Neuron (in vitro differentiated cells): ENCODE data around the gene DGCR8.

Experiments
- H2AFZ ChIP-seq: one replicate; pipeline ENCODE4 v1.6.1; 2013; ENCODE audit warnings: low read depth, mild to moderate bottlenecking, inconsistent platforms, low read length, moderate library complexity
- H3K27me3 ChIP-seq: one replicate; pipeline ENCODE4 v1.6.1; 2013; ENCODE audit warnings: low read length; ENCODE audit not compliant: insufficient read depth
- H3K36me3 ChIP-seq: one replicate; pipeline ENCODE4 v1.6.1; 2013; ENCODE audit warnings: low read length; ENCODE audit not compliant: insufficient read depth
- H3K4me1 ChIP-seq: one replicate; pipeline ENCODE4 v1.6.1; 2013; ENCODE audit warnings: low read length; ENCODE audit not compliant: insufficient read depth
- H3K4me3 ChIP-seq: 2 replicates; pipeline ENCODE4 v1.5.1; 2013; ENCODE audit warnings: mild to moderate bottlenecking, low read length, moderate library complexity
- H3K9me3 ChIP-seq: one replicate; pipeline ENCODE4 v1.6.1; 2013; ENCODE audit warnings: low read length

Gene DGCR8

DNA sequence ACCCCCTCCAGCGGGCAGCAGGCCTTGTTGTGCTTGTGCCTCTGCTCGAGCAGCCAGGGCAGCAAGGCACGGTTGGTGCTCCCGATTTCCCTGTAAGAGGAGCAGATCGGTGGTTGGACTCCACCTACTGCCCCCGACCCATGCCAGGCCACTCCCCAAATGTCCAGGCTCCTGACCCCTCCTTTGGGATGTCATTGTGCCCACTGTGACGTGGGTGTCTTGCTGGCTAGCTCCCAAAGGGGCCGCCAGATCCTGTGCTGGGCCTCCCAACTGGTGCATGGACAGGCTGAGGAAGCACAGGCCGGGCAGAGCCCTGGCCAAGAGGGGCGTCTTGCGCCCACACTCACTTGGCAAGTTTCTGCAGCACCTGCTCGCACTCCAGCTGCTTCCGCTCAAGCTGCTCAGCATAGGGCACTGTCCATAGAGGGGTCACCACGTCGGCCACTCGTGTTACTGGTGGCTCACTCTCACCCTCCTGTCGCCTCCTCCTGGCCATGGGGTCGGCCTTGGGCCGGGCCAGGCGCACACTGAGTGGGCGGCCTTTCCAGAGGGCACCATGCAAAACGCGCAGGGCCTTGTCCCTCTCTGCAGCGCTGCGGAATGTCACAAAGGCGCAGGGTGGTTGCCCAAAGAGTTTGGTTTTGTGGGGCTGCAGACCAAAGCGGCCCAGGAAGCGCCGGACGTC is 35.8 kb downstream of the DGCR8 start, which contains the start of gene RANBP1:
Gene RANBP1 (plus strand): TSS at position 414 of the 685 bp plus-strand sequence. CDS start 81 bp downstream, at position 495.
- Histone ChIP-seq H2AFZ (no peak within 1 kb of the TSS), H3K4me1 (peaks cover 23% of the 10 kb centered on the region), H3K4me3 (peak within 1 kb of the TSS; percentile 77), H3K36me3 (peaks cover 62% of the 10 kb centered on the region), H3K27me3 (no peaks in the 10 kb centered on the region), H3K9me3 (no peaks in the 10 kb centered on the region)

DNA sequence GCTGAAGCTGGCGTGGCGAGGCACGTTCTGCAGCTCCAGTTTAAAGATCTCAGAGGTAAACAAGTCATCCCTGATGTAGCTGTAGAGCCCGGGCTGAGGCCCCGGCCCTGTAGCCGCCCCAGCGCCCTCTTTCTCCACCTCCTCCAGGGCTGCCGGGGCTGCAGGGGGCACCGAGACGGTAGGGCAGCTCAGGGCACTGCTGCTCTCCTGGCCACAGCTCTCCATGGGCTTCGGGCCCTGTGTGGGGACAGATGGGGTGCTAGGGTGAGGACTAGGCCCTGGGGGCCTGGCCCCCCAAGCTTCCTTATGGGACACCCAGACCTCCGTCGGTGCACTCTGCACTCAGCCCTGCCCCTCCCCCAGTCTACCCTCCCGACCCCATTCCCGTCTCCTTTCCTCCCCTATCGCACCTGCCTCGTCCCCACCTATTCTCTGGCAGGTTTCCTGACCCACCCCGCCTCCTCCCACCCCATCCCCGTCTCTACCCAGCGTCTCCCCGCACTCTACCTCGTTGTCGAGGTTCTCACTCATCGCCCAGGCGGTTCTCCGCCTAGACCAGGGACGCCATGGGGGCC is 36.4 kb downstream of the DGCR8 start:
- H2AFZ ChIP-seq = no peak overlapping the region
- no peaks in the 10 kb centered on the region for H3K27me3 ChIP-seq
- peak overlapping the region; percentile 77 for H3K4me3 ChIP-seq
- peaks cover 23% of the 10 kb centered on the region for H3K4me1 ChIP-seq
- peaks cover 65% of the 10 kb centered on the region for H3K36me3 ChIP-seq
- no peaks in the 10 kb centered on the region for H3K9me3 ChIP-seq

DNA sequence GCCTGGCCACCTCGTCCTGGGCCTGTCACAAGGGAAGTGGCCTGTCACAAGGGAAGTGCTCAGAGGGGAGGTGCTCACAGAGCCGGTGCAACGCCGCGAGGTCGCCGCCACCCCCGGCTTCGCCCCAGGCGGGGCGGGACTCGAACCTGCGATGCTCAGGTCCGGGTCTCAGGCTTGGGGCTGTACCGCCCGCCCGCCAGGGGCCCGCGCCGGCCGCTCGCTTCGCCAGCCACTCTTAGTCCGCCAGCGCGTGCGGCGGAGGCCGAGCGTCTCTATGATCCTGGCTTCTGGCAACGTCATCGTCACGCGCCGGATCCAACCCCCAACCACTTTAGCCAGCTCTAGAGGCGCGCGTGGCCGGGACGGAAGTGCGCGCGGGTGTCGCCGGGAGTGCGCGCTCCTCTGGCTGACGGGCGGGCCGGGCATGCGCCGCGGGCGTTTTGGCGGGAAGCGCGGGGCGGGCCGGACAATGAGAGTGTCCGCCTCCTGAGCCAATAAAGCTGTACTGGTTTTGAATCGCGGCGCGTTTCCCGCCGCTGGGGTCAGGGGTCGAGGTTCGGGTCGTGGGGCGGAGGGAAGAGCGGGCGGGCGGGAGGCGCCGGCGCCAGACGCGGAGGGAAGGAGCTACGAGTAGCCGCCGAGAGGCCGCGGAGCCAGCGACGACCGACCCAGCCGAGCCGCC is 37.1 kb downstream of the DGCR8 start, which contains the start of gene TRMT2A:
Gene TRMT2A (minus strand): TSS at position 276 of the 682 bp plus-strand sequence. CDS start 320 bp downstream, outside the sequence.
- peaks cover 66% of the 10 kb centered on the region for H3K36me3 ChIP-seq
- no peak within 1 kb of the TSS for H2AFZ ChIP-seq

DNA sequence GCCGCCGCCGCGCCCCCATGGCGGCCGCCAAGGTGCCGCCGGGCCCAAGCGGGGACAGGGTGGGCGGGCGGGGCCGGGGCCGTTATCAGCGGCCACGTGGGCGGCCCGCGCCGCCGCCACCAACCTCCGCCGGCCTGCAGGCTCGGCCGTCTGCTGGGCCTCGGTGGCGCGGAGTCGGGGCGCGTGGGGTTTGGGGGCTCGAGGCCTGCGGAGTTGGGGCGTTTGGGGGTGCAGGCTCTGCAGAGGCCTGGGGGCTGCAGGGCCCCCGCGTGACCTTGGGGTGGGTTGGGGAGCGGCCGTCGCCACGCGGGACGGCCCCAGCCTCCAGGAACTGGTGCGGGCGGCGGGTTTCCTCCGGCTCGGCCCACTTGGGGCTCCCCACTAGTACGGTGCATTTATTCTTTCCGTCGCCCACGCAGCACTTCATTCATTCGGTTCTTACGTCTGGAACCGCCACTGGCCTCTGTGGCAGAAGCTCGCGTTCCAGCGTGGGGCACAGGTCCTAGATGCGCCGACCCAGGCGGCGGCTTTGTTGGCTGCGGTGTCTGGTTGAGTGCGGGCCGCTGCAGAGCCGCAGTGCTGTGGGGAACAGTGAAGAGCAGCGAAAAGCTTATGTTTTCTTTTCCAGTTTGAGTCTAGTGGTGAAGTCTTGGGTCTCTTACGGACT is 37.7 kb downstream of the DGCR8 start:
- Histone ChIP-seq H2AFZ (no peak overlapping the region), H3K27me3 (no peaks in the 10 kb centered on the region), H3K36me3 (peaks cover 64% of the 10 kb centered on the region), H3K4me3 (peak overlapping the region; percentile 77), H3K4me1 (peaks cover 23% of the 10 kb centered on the region), H3K9me3 (no peaks in the 10 kb centered on the region)

More for the DNA sequence above, 37.1 kb downstream of the DGCR8 start, which contains the start of gene TRMT2A:
- Histone ChIP-seq H3K4me3 (peak within 1 kb of the TSS; percentile 77), H3K9me3 (no peaks in the 10 kb centered on the region), H3K4me1 (peaks cover 23% of the 10 kb centered on the region), H3K27me3 (no peaks in the 10 kb centered on the region)

DNA sequence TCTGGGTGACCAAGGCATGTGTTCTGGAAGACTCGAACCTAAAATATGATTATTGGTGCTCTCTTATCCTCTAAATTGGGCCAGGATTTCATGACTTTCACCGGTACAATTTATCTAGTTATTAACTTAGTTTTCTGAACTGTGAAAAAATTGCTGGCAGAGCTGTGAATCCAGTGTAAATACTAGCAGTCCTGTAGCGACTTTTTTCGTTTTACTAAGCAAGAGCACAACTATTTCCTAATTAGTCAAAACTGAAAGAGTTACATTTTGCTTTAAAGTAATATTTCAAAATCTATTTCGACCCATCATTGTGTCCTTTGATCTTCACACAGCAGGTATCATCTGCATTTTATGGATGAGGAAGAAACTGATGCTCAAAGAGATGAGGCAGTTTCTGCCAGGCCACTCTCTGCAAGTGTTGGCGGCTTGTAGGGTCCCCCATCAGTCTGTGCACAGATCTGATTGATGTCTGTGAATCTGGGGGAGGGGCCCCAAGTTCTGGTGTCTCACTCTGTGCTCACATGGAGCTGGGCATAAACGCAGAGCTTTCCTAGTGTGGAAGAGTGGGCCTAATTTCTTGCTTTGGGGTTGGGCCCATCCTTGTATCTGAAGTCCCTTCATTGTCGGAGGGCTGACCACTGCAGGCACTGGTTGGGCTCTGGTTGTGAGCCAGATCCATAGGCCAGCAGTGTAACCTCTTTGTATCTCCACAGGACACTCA is 38.4 kb downstream of the DGCR8 start:
- H3K27me3 ChIP-seq = no peaks in the 10 kb centered on the region
- peak overlapping the region; percentile 77 for H3K4me3 ChIP-seq
- no peaks in the 10 kb centered on the region for H3K9me3 ChIP-seq
- H3K4me1 ChIP-seq = peaks cover 23% of the 10 kb centered on the region
- peaks cover 64% of the 10 kb centered on the region for H3K36me3 ChIP-seq
- H2AFZ ChIP-seq = no peak overlapping the region

DNA sequence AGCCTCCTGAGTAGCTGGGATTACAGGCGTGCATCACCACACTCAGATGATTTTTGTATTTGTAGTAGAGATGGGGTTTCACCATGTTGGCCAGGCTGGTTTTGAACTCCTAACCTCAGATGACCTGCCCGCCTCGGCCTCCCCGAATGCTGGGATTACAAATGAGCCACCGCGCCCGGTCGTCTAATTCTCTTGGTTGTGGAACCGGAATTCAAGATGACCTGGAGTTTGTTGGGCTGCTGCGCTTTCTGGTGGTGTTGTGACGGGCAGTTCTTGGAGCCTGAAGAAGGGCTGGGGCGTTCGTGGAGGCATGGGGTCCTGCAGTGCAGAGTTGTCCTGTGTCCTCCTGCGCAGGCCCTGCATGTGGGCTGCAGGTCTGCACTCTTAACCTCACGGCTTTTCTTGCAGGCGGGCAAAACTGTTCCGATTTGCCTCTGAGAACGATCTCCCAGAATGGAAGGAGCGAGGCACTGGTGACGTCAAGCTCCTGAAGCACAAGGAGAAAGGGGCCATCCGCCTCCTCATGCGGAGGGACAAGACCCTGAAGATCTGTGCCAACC is 41.9 kb downstream of the DGCR8 start:
- no peaks in the 10 kb centered on the region for H3K9me3 ChIP-seq
- no peak overlapping the region for H3K4me3 ChIP-seq
- H3K36me3 ChIP-seq = peaks cover 75% of the 10 kb centered on the region
- no peaks in the 10 kb centered on the region for H3K27me3 ChIP-seq
- H2AFZ ChIP-seq = no peak overlapping the region
- peaks cover 12% of the 10 kb centered on the region for H3K4me1 ChIP-seq

DNA sequence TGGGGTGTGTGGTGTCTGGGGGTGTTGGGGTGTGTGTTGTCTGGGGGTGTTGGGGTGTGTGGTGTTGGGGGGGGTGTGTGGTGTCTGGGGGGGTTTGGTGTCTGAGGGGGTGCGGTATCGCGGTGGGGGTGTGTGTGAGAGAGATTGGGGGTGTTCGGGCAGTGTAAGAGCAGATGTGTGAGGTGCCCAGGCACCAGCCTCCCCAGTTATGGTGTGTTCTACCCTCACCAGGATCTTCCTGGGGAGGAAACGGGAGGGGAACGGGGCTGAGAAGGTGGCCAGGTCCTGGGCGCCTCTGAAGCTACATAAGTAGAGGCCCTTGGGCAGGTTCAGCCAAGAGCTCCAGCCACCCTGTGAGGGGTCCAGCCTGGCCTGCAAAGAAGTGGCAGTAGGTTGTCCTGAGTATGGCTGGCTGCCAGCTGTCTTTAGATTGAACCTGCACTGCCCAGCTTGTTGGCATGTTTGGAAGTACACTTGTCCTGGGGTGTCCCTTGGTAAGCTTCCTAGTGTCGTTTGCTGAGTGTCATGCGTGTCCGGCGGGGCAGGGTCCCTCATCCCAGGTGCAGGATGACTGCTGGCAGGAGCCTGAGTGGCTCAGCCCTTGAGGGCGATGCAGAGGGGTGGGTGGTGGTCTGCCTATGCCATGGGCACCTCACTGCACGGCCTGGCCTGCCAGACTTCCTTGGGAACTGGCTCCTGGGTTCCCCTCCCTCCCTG is 43.5 kb downstream of the DGCR8 start:
- Histone ChIP-seq H3K36me3 (peaks cover 77% of the 10 kb centered on the region), H3K27me3 (no peaks in the 10 kb centered on the region), H2AFZ (no peak overlapping the region), H3K9me3 (no peaks in the 10 kb centered on the region), H3K4me1 (peaks cover 7% of the 10 kb centered on the region), H3K4me3 (no peak overlapping the region)

DNA sequence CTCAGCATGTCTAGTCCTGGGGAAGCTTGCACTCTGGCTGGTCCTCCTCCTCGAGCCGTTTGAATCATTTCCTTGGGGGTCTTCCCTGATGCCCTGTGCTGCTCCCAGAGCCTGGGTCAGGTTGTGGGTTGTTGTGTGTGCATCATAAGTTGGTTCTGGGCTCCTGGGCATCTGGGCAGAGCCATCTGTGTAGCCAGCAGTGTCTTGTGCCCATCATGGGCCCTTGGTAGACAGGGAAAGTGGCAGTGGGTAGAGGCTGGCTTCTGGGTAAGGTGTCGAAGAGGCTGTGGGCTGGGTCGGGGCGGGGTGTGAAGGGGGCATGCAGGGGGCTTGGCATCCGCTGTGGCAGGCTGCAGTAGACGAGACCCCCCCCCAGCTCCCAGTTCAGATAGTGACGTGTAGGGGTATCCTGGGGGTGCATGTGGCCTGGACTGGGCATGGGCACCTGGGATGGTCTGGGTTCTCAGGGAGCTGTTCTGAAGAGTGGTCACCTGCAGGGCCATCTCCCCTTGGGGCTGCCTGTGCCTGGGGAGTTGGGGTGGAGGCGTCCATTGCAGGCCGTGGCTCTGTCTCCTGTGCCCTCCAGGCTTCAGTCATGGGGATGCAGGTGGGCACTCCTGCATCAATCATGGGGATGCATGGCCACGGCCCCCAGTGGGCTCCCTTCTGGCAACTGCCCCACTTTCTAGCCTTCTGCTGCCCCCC is 44.2 kb downstream of the DGCR8 start:
- Histone ChIP-seq H3K4me1 (peaks cover under 1% of the 10 kb centered on the region), H3K36me3 (peaks cover 70% of the 10 kb centered on the region), H3K27me3 (no peaks in the 10 kb centered on the region), H3K9me3 (no peaks in the 10 kb centered on the region), H2AFZ (no peak overlapping the region), H3K4me3 (no peak overlapping the region)

DNA sequence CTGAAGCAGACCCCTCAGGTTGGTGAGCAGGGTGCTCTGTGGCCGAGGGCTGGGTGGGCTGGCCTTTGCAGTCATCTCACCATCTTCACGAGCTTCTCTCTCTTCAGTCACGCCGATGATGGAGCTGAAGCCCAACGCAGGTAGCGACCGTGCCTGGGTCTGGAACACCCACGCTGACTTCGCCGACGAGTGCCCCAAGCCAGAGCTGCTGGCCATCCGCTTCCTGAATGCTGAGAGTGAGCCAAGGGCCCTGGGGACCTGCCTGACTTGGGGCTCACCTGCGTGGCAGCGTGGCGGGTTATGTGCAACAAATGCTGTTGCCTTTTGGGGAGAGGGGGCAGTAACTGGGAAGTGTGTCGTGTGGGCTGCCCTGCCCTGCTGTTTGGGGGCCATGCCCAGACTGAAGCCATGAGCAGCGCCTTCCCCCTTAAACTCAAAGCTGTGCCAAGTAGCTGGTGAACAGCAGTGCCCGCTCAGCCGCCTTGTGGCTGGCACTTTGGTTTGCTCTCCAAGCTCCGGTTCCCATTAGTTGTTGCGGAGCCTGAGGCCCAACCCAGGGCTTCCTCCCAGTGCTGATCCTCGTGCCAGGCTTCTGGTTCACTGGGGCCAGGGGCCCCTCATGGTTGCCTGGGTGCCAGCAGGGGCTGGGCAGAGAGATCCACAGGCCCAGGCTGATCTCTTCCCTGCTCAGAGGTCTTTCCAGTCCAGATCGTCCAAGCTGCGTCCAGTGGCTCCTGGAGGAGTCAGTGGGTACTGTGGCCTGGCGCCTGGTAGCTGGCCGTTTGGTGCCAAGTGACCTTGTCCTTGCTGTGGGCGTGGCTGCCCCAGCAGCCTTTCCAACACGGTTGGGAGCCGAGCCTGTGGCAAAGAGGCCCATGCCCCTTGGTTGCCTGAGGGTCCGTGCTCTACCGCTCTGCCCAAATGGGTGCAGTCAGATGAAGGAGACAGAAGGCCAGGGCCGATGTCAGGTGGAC is 45.4 kb downstream of the DGCR8 start:
- Histone ChIP-seq H3K9me3 (no peaks in the 10 kb centered on the region), H3K4me1 (peaks cover 1% of the 10 kb centered on the region), H2AFZ (no peak overlapping the region), H3K4me3 (no peak overlapping the region), H3K27me3 (no peaks in the 10 kb centered on the region), H3K36me3 (peaks cover 60% of the 10 kb centered on the region)

DNA sequence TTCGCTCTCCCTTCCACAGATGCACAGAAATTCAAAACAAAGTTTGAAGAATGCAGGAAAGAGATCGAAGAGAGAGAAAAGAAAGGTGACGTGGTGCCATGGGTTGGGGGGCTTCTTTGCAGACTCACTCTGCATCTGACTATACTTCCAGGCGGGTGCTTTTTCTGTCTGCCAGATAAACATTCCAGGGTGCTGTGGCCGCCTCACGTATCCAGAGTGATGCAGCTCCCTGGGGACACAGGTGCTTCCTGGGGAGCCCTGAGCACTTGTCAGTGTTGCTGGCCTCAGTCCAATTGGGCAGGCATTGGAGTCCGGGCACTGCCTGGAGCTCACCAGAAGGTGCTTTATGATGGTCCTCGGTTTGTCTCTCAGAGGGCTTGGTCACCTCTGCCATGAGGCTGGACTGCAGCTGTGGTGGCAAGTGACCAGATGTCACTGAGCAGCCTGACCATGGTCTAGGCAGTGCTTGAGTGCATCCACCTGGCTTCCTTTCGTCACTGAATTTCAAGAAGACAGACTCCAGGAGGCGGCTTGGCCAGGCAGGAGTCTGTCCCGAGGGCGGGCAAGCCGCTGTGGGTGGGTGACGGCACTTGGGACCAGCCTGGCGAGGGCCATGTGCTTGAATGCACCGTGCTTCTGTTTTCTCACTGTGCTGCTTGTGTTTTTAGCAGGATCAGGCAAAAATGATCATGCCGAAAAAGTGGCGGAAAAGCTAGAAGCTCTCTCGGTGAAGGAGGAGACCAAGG is 46.4 kb downstream of the DGCR8 start:
- no peak overlapping the region for H3K4me3 ChIP-seq
- H3K27me3 ChIP-seq = no peaks in the 10 kb centered on the region
- H2AFZ ChIP-seq = no peak overlapping the region
- H3K4me1 ChIP-seq = peaks cover 5% of the 10 kb centered on the region
- H3K36me3 ChIP-seq = peaks cover 51% of the 10 kb centered on the region
- no peaks in the 10 kb centered on the region for H3K9me3 ChIP-seq
